Measurements from ENCODE around the gene SIGLEC7.

DNA sequence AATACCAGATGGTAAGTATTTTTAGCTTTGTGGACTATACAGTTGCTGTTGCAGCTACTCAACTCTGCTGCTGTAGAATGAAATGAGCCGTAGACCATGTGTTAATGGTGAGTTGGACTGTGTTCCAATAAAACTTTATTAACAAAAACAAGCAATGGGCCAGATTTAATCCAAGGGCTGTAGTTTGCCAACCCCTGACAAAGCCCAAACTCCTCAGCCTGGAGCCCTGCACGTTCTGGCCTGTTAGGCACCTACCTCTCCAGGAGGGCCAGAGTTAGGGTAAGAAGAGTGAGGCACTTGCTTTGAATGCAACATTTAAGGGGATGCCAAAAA is 46.1 kb downstream of the SIGLEC7 start:
- TF ChIP-seq EZH2 (IDR thresholded peaks at IDR 0.05; ENCODE audit: insufficient read depth, poor library complexity, severe bottlenecking), result no peak
- no peak for TF ChIP-seq EZH2phosphoT487 (IDR thresholded peaks at IDR 0.05; ENCODE audit: insufficient read depth, low read depth)

Data from GM23248 (cell line).